ENCODE data around the gene TFF3. TPM values are rescaled to one million over a fixed set of nuclear protein-coding genes. Genes with fewer than 3 reads are reported as not detected.

TFF3 gene
- total and polyA plus RNA-seq, 2 of the 13 experiments (the other 11 are each of a cell fraction or from before 2014, with no cell fraction given): 14.2 to 26.9 TPM

DNA sequence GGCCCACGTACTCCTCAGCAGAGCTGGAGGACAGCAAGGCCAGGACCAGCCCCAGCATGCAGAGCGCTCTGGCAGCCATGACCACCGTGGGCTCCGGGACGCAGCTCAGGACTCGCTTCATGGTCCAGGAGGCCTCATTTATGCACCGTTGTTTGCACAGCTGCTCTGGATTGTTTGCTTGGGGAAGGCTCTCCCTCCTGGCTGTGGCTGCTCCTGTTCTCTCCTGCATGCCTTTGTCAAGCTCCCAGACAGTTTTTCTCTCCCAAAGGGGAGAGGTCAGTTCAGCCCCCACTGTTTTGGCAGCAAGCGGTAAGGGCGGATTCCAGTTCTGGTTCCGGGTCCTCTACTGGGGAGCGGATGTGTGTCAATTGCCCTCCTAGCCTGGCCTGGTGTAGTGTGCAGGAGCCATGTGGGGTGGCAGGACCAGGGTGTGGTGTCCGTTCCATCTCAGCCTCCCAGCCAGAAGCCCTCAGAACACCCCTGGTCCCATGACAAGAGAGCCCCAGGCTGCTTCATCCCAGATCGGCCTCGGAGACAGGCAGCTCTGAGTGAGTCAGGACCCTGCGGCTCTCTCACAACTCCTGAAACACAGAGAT lies at the start of gene TFF3 (continued):
- TF ChIP-seq, protein P1, sequence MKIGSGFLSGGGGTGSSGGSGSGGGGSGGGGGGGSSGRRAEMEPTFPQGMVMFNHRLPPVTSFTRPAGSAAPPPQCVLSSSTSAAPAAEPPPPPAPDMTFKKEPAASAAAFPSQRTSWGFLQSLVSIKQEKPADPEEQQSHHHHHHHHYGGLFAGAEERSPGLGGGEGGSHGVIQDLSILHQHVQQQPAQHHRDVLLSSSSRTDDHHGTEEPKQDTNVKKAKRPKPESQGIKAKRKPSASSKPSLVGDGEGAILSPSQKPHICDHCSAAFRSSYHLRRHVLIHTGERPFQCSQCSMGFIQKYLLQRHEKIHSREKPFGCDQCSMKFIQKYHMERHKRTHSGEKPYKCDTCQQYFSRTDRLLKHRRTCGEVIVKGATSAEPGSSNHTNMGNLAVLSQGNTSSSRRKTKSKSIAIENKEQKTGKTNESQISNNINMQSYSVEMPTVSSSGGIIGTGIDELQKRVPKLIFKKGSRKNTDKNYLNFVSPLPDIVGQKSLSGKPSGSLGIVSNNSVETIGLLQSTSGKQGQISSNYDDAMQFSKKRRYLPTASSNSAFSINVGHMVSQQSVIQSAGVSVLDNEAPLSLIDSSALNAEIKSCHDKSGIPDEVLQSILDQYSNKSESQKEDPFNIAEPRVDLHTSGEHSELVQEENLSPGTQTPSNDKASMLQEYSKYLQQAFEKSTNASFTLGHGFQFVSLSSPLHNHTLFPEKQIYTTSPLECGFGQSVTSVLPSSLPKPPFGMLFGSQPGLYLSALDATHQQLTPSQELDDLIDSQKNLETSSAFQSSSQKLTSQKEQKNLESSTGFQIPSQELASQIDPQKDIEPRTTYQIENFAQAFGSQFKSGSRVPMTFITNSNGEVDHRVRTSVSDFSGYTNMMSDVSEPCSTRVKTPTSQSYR (CRISPR knock-in tag; IDR thresholded peaks at IDR 0.05; ENCODE audit: borderline replicate concordance): no peak
- TF ChIP-seq ATM (IDR thresholded peaks at IDR 0.05; ENCODE audit: borderline replicate concordance) (no peak), MBNL3 (CRISPR knock-in tag; conservative IDR thresholded peaks at IDR 0.05) (no peak), FOXA3 (CRISPR knock-in tag; IDR thresholded peaks at IDR 0.05) (peak; percentile 91), NCOA1 (CRISPR knock-in tag; IDR thresholded peaks at IDR 0.05) (no peak), KLF6 (CRISPR knock-in tag; IDR thresholded peaks at IDR 0.05) (no peak), SMAD1 (CRISPR knock-in tag; IDR thresholded peaks at IDR 0.05; ENCODE audit: borderline replicate concordance, low read depth) (no peak), STAT5B (CRISPR knock-in tag; IDR thresholded peaks at IDR 0.05) (no peak), NFYB (CRISPR knock-in tag; IDR thresholded peaks at IDR 0.05) (no peak), ZC3H4 (CRISPR knock-in tag; IDR thresholded peaks at IDR 0.05; ENCODE audit: borderline replicate concordance) (no peak), BHLHE40 (IDR thresholded peaks at IDR 0.05; ENCODE audit: low read length) (no peak), ZBTB21 (CRISPR knock-in tag; IDR thresholded peaks at IDR 0.05) (no peak), ZNF792 (CRISPR knock-in tag; IDR thresholded peaks at IDR 0.05) (no peak), ZNF160 (CRISPR knock-in tag; IDR thresholded peaks at IDR 0.05) (no peak), ZNF772 (CRISPR knock-in tag; IDR thresholded peaks at IDR 0.05) (0 out of 2 replicates have a peak, but pooled peaks have one; percentile 66), NFE2 (CRISPR knock-in tag; IDR thresholded peaks at IDR 0.05) (no peak), ONECUT2 (CRISPR knock-in tag; IDR thresholded peaks at IDR 0.05) (no peak), HES4 (CRISPR knock-in tag; IDR thresholded peaks at IDR 0.05; ENCODE audit: borderline replicate concordance) (no peak), ZKSCAN8 (CRISPR knock-in tag; IDR thresholded peaks at IDR 0.05; ENCODE audit: borderline replicate concordance) (no peak), HOXA3 (CRISPR knock-in tag; IDR thresholded peaks at IDR 0.05) (peak; percentile 63), MEIS1 (CRISPR knock-in tag; IDR thresholded peaks at IDR 0.05; ENCODE audit: borderline replicate concordance) (no peak)
- TF ChIP-seq, protein P2, sequence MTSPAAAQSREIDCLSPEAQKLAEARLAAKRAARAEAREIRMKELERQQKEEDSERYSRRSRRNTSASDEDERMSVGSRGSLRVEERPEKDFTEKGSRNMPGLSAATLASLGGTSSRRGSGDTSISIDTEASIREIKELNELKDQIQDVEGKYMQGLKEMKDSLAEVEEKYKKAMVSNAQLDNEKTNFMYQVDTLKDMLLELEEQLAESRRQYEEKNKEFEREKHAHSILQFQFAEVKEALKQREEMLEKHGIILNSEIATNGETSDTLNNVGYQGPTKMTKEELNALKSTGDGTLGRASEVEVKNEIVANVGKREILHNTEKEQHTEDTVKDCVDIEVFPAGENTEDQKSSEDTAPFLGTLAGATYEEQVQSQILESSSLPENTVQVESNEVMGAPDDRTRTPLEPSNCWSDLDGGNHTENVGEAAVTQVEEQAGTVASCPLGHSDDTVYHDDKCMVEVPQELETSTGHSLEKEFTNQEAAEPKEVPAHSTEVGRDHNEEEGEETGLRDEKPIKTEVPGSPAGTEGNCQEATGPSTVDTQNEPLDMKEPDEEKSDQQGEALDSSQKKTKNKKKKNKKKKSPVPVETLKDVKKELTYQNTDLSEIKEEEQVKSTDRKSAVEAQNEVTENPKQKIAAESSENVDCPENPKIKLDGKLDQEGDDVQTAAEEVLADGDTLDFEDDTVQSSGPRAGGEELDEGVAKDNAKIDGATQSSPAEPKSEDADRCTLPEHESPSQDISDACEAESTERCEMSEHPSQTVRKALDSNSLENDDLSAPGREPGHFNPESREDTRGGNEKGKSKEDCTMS (CRISPR knock-in tag; conservative IDR thresholded peaks at IDR 0.05): no peak
- TF ChIP-seq, protein P3, sequence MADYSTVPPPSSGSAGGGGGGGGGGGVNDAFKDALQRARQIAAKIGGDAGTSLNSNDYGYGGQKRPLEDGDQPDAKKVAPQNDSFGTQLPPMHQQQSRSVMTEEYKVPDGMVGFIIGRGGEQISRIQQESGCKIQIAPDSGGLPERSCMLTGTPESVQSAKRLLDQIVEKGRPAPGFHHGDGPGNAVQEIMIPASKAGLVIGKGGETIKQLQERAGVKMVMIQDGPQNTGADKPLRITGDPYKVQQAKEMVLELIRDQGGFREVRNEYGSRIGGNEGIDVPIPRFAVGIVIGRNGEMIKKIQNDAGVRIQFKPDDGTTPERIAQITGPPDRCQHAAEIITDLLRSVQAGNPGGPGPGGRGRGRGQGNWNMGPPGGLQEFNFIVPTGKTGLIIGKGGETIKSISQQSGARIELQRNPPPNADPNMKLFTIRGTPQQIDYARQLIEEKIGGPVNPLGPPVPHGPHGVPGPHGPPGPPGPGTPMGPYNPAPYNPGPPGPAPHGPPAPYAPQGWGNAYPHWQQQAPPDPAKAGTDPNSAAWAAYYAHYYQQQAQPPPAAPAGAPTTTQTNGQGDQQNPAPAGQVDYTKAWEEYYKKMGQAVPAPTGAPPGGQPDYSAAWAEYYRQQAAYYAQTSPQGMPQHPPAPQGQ (CRISPR knock-in tag; IDR thresholded peaks at IDR 0.05; ENCODE audit: borderline replicate concordance): no peak
